Measurements from ENCODE around the gene MSI2. TPM values are rescaled to one million over a fixed set of nuclear protein-coding genes. Genes with fewer than 3 reads are reported as not detected.

The MSI2 gene
- 38.9 to 50.1 TPM (median 41.6 TPM) in 5 replicates for total RNA-seq (2022; extraction: Qiagen RNA extraction; ENCODE audit: low read depth)

GRCh38 chr17:57255776-57256681 lies at the start of gene MSI2:
MSI2 (plus strand) TSS chr17:57256523; CDS start chr17:57256743, 220 bp downstream.

Other genes starting within 250 kb of the MSI2 start
- gene AKAP1, start 171.3 kb upstream of the MSI2 start, total RNA-seq (2022; extraction: Qiagen RNA extraction; ENCODE audit: low read depth): 46.5 to 56.4 TPM (median 55.1 TPM) in 5 replicates

Data from A549 treated with RU486 at 1 μM for 4 hours (cell line).